SK-N-SH treated with all-trans-retinoic acid at 6 μM for 48 hours (cell line): ENCODE measurements around the gene ROPN1L.

Experiments
- ARNTL ChIP-seq: fragments of 450-650 bp; formaldehyde crosslinking; IDR thresholded peaks from 2 replicates; pipeline ENCODE4 v1.5.0; 2020; ENCODE audit warnings: low read depth, mild to moderate bottlenecking, moderate library complexity, borderline replicate concordance
- BACH2 ChIP-seq: fragments of 250-450 bp; sonication (Bioruptor Pico); IDR thresholded peaks from 2 replicates; pipeline ENCODE4 v1.9.0; 2021; ENCODE audit warnings: mild to moderate bottlenecking, borderline replicate concordance
- CREB5 ChIP-seq: fragments of 250-450 bp; sonication (Bioruptor Pico); IDR thresholded peaks from 2 replicates; pipeline ENCODE4 v1.5.1; 2020; ENCODE audit warnings: low read depth, mild to moderate bottlenecking, moderate library complexity
- CSDC2 ChIP-seq: fragments of 250-450 bp; sonication (Bioruptor Pico); IDR thresholded peaks from 2 replicates; pipeline ENCODE4 v1.5.0; 2020; ENCODE audit warnings: mild to moderate bottlenecking, moderate library complexity
- ESRRG ChIP-seq: fragments of 250-450 bp; sonication (Bioruptor Pico); IDR thresholded peaks from 2 replicates; pipeline ENCODE4 v1.6.1; 2021; ENCODE audit warnings: mild to moderate bottlenecking
- OSR1 ChIP-seq: fragments of 250-450 bp; sonication (Bioruptor Pico); IDR thresholded peaks from 2 replicates; pipeline ENCODE4 v1.8.0; 2022; ENCODE audit warnings: moderate library complexity, mild to moderate bottlenecking, inconsistent platforms
- PATZ1 ChIP-seq: fragments of 250-450 bp; sonication (Bioruptor Pico); IDR thresholded peaks from 2 replicates; pipeline ENCODE4 v1.8.0; 2020; ENCODE audit warnings: mild to moderate bottlenecking, moderate library complexity, borderline replicate concordance
- RARB ChIP-seq: fragments of 250-450 bp; sonication (Bioruptor Pico); IDR thresholded peaks from 2 replicates; pipeline ENCODE4 v1.8.0; 2021; ENCODE audit warnings: mild to moderate bottlenecking, moderate library complexity
- SNAI2 ChIP-seq: fragments of 250-450 bp; sonication (Bioruptor Pico); IDR thresholded peaks from 2 replicates; pipeline ENCODE4 v1.5.0; 2020; ENCODE audit warnings: mild to moderate bottlenecking, moderate library complexity
- TSHZ2 ChIP-seq: fragments of 250-450 bp; sonication (Bioruptor Pico); IDR thresholded peaks from 2 replicates; pipeline ENCODE4 v1.5.0; 2020; ENCODE audit warnings: mild to moderate bottlenecking, moderate library complexity
- ZFP30 ChIP-seq: fragments of 450-650 bp; formaldehyde crosslinking; IDR thresholded peaks from 2 replicates; pipeline ENCODE4 v1.5.0; 2022; ENCODE audit warnings: mild to moderate bottlenecking, moderate library complexity
- ZNF565 ChIP-seq: fragments of 450-650 bp; formaldehyde crosslinking; conservative IDR thresholded peaks from 2 replicates; pipeline ENCODE4 v1.5.0; 2020; ENCODE audit warnings: low read depth, mild to moderate bottlenecking, moderate library complexity

GRCh38 chr5:10447041-10447440, 5.4 kb downstream of the ROPN1L start:
- TF ChIP-seq ARNTL (CRISPR knock-in tag), result no peak
- no peak for TF ChIP-seq ZNF565 (CRISPR knock-in tag)
- TF ChIP-seq OSR1 (CRISPR knock-in tag), result no peak
- TF ChIP-seq ZFP30 (CRISPR knock-in tag), result no peak
- TF ChIP-seq CREB5 (CRISPR knock-in tag), result no peak
- no peak for TF ChIP-seq PATZ1
- no peak for TF ChIP-seq ESRRG
- TF ChIP-seq BACH2, result no peak
- TF ChIP-seq TSHZ2 (CRISPR knock-in tag), result no peak
- no peak for TF ChIP-seq CSDC2
- no peak for TF ChIP-seq SNAI2
- TF ChIP-seq RARB (CRISPR knock-in tag), result no peak
